ENCODE data around the gene PKNOX1.
"Not testable (repeated sequence)": the region's sequence is repeated elsewhere in the genome, so short reads cannot be mapped to it uniquely, and the experiment has no call there.

PKNOX1 gene

GRCh38 chr21:42956824-42957630 is 17.3 kb upstream of the PKNOX1 start:
- DNase-seq (ENCODE audit: low read depth, low spot score): no peak
- peak overlapping the region; percentile 29 for H3K9ac ChIP-seq (ENCODE audit: insufficient read length, low read depth)

GRCh38 chr21:42958122-42958521 is 16.2 kb upstream of the PKNOX1 start:
- H3K27me3 ChIP-seq (ENCODE audit: insufficient read depth, insufficient read length); H3K4me3 ChIP-seq (ENCODE audit: insufficient read length, low read depth); DNase-seq (ENCODE audit: low read depth, low spot score); H3K36me3 ChIP-seq (ENCODE audit: insufficient read depth, insufficient read length, low read length): not testable (repeated sequence)
- H3K9ac ChIP-seq (ENCODE audit: insufficient read length, low read depth): peak overlapping the region; percentile 29
- H3K9me3 ChIP-seq (ENCODE audit: insufficient read depth, low read length): peaks cover 32% of the 10 kb centered on the region; the same call in 1 of the 2 replicates
- peaks cover 14% of the 10 kb centered on the region for H3K4me1 ChIP-seq (ENCODE audit: insufficient read depth, insufficient read length)

More at GRCh38 chr21:42956824-42957630, 17.3 kb upstream of the PKNOX1 start:
- H3K36me3 ChIP-seq (ENCODE audit: insufficient read depth, insufficient read length, low read length): peaks cover 3% of the 10 kb centered on the region
- H3K9me3 ChIP-seq (ENCODE audit: insufficient read depth, low read length): peaks cover 32% of the 10 kb centered on the region; the same call in 1 of the 2 replicates
- peaks cover 14% of the 10 kb centered on the region for H3K4me1 ChIP-seq (ENCODE audit: insufficient read depth, insufficient read length)
- TF ChIP-seq SUZ12 (IDR thresholded peaks at IDR 0.05; ENCODE audit: extremely low read depth, insufficient read depth, insufficient read length) (no peak), ZNF274 (IDR thresholded peaks at IDR 0.05; ENCODE audit: low read depth, low read length) (no peak), YY1 (IDR thresholded peaks at IDR 0.05; ENCODE audit: insufficient read depth, insufficient read length) (no peak)
- H3K27me3 ChIP-seq (ENCODE audit: insufficient read depth, insufficient read length): no peaks in the 10 kb centered on the region
- no peak overlapping the region for H3K4me3 ChIP-seq (ENCODE audit: insufficient read length, low read depth)

GRCh38 chr21:42959728-42960127 is 14.6 kb upstream of the PKNOX1 start:
- Histone ChIP-seq H3K27me3 (ENCODE audit: insufficient read depth, insufficient read length) (no peaks in the 10 kb centered on the region), H3K9ac (ENCODE audit: insufficient read length, low read depth) (no peak overlapping the region)

GRCh38 chr21:42962380-42963007 is 11.9 kb upstream of the PKNOX1 start:
- Histone ChIP-seq H3K36me3 (ENCODE audit: insufficient read depth, insufficient read length, low read length) (no peaks in the 10 kb centered on the region), H3K27me3 (ENCODE audit: insufficient read depth, insufficient read length) (no peaks in the 10 kb centered on the region), H3K9me3 (ENCODE audit: insufficient read depth, low read length) (peaks cover 12% of the 10 kb centered on the region; the same call in 1 of the 2 replicates), H3K4me3 (ENCODE audit: insufficient read length, low read depth) (no peak overlapping the region), H3K9ac (ENCODE audit: insufficient read length, low read depth) (no peak overlapping the region), H3K4me1 (ENCODE audit: insufficient read depth, insufficient read length) (peaks cover 14% of the 10 kb centered on the region)
- TF ChIP-seq SUZ12 (IDR thresholded peaks at IDR 0.05; ENCODE audit: extremely low read depth, insufficient read depth, insufficient read length) (no peak), ZNF274 (IDR thresholded peaks at IDR 0.05; ENCODE audit: low read depth, low read length) (no peak), YY1 (IDR thresholded peaks at IDR 0.05; ENCODE audit: insufficient read depth, insufficient read length) (no peak)
- no peak for DNase-seq (ENCODE audit: low read depth, low spot score)

More at GRCh38 chr21:42959728-42960127, 14.6 kb upstream of the PKNOX1 start:
- TF ChIP-seq ZNF274 (IDR thresholded peaks at IDR 0.05; ENCODE audit: low read depth, low read length) (no peak), SUZ12 (IDR thresholded peaks at IDR 0.05; ENCODE audit: extremely low read depth, insufficient read depth, insufficient read length) (no peak), YY1 (IDR thresholded peaks at IDR 0.05; ENCODE audit: insufficient read depth, insufficient read length) (no peak)
- H3K36me3 ChIP-seq (ENCODE audit: insufficient read depth, insufficient read length, low read length): peaks cover 3% of the 10 kb centered on the region
- peak; percentile 97 for DNase-seq (ENCODE audit: low read depth, low spot score)
- H3K9me3 ChIP-seq (ENCODE audit: insufficient read depth, low read length): peaks cover 26% of the 10 kb centered on the region; the same call in 1 of the 2 replicates
- no peak overlapping the region for H3K4me3 ChIP-seq (ENCODE audit: insufficient read length, low read depth)
- H3K4me1 ChIP-seq (ENCODE audit: insufficient read depth, insufficient read length): peaks cover 20% of the 10 kb centered on the region

GRCh38 chr21:42964086-42964485 is 10.3 kb upstream of the PKNOX1 start:
- Histone ChIP-seq H3K9ac (ENCODE audit: insufficient read length, low read depth) (peak overlapping the region; percentile 47), H3K27me3 (ENCODE audit: insufficient read depth, insufficient read length) (no peaks in the 10 kb centered on the region), H3K4me3 (ENCODE audit: insufficient read length, low read depth) (no peak overlapping the region), H3K9me3 (ENCODE audit: insufficient read depth, low read length) (peaks cover 1% of the 10 kb centered on the region; the same call in 1 of the 2 replicates), H3K36me3 (ENCODE audit: insufficient read depth, insufficient read length, low read length) (no peaks in the 10 kb centered on the region), H3K4me1 (ENCODE audit: insufficient read depth, insufficient read length) (peaks cover 9% of the 10 kb centered on the region)
- TF ChIP-seq YY1 (IDR thresholded peaks at IDR 0.05; ENCODE audit: insufficient read depth, insufficient read length) (no peak), SUZ12 (IDR thresholded peaks at IDR 0.05; ENCODE audit: extremely low read depth, insufficient read depth, insufficient read length) (no peak), ZNF274 (IDR thresholded peaks at IDR 0.05; ENCODE audit: low read depth, low read length) (no peak)
- no peak for DNase-seq (ENCODE audit: low read depth, low spot score)

- peak overlapping the region; percentile 47 for H3K9ac ChIP-seq (ENCODE audit: insufficient read length, low read depth)
- H3K9me3 ChIP-seq (ENCODE audit: insufficient read depth, low read length): no peaks in the 10 kb centered on the region
- DNase-seq (ENCODE audit: low read depth, low spot score): no peak
- TF ChIP-seq YY1 (IDR thresholded peaks at IDR 0.05; ENCODE audit: insufficient read depth, insufficient read length) (no peak), SUZ12 (IDR thresholded peaks at IDR 0.05; ENCODE audit: extremely low read depth, insufficient read depth, insufficient read length) (no peak), ZNF274 (IDR thresholded peaks at IDR 0.05; ENCODE audit: low read depth, low read length) (no peak)
- H3K4me1 ChIP-seq (ENCODE audit: insufficient read depth, insufficient read length): peaks cover 8% of the 10 kb centered on the region
- H3K4me3 ChIP-seq (ENCODE audit: insufficient read length, low read depth): no peak overlapping the region
- no peaks in the 10 kb centered on the region for H3K36me3 ChIP-seq (ENCODE audit: insufficient read depth, insufficient read length, low read length)
- no peaks in the 10 kb centered on the region for H3K27me3 ChIP-seq (ENCODE audit: insufficient read depth, insufficient read length)
Measured at GRCh38 chr21:42964546-42965210, 9.7 kb upstream of the PKNOX1 start.

GRCh38 chr21:42965211-42965560 is 9.2 kb upstream of the PKNOX1 start:
- no peak for DNase-seq (ENCODE audit: low read depth, low spot score)
- no peaks in the 10 kb centered on the region for H3K27me3 ChIP-seq (ENCODE audit: insufficient read depth, insufficient read length)
- no peaks in the 10 kb centered on the region for H3K36me3 ChIP-seq (ENCODE audit: insufficient read depth, insufficient read length, low read length)
- peaks cover 8% of the 10 kb centered on the region for H3K4me1 ChIP-seq (ENCODE audit: insufficient read depth, insufficient read length)
- TF ChIP-seq SUZ12 (IDR thresholded peaks at IDR 0.05; ENCODE audit: extremely low read depth, insufficient read depth, insufficient read length) (no peak), YY1 (IDR thresholded peaks at IDR 0.05; ENCODE audit: insufficient read depth, insufficient read length) (no peak), ZNF274 (IDR thresholded peaks at IDR 0.05; ENCODE audit: low read depth, low read length) (no peak)
- no peak overlapping the region for H3K4me3 ChIP-seq (ENCODE audit: insufficient read length, low read depth)
- H3K9me3 ChIP-seq (ENCODE audit: insufficient read depth, low read length): no peaks in the 10 kb centered on the region
- no peak overlapping the region for H3K9ac ChIP-seq (ENCODE audit: insufficient read length, low read depth)

GRCh38 chr21:42967616-42968015 is 6.7 kb upstream of the PKNOX1 start:
- not testable (repeated sequence) for H3K4me3 ChIP-seq (ENCODE audit: insufficient read length, low read depth); H3K9ac ChIP-seq (ENCODE audit: insufficient read length, low read depth)

More at GRCh38 chr21:42967616-42968015, 6.7 kb upstream of the PKNOX1 start:
- H3K27me3 ChIP-seq (ENCODE audit: insufficient read depth, insufficient read length); H3K36me3 ChIP-seq (ENCODE audit: insufficient read depth, insufficient read length, low read length); DNase-seq (ENCODE audit: low read depth, low spot score); H3K9me3 ChIP-seq (ENCODE audit: insufficient read depth, low read length): not testable (repeated sequence)
- peaks cover 15% of the 10 kb centered on the region for H3K4me1 ChIP-seq (ENCODE audit: insufficient read depth, insufficient read length)

All from NT2/D1 (cell line).